Inferior parietal cortex (tissue), 1 donor: ENCODE measurements around the gene MYO18B.
A peak's percentile ranks its signal among the peaks of the same experiment; 100 is the strongest.

ENCODE experiments used
- DNase-seq: peaks from one replicate; pipeline ENCODE4 v3.0.0-alpha.2; 2016; ENCODE audit errors: extremely low spot score

MYO18B gene

DNA sequence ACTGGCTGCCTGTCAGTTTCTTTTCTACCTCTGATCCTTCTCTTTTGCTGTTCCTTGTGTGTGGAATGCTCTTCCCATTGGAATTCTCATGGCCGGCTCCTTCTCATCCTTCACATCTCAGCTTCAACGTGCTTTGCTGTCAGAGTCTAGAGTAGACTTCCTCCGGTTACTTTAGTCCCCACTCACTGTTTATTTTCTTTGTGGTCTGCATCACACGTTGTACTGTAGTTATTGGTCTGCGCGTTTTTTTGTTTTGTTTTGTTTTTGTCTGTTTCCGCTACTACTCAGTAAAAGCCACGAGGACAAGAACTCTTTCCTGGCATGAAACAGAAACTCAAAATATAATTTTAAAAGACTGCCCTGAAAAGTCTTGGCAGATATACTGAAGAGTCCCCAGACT is 305.9 kb downstream of the MYO18B start:
- DNase-seq: no peak

DNA sequence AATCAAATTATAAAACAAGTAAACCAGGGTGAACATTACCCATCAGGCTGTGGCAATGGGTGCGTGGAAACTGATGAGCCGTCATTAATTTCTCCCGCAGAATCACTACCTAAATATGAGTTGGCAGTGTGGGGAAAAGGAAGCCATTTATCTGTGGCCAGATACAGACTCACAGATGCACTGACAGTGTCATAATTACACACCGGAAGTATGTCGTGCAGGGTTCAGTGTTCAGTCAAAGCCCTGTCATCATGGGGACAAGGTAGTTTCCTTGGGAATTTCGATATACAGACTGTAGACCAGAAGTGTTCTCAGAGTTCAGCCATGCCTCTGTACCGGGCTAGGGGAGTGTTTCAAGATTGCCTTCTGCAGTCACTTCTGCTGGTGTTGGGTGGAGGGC is 308.1 kb downstream of the MYO18B start:
- DNase-seq: no peak

DNA sequence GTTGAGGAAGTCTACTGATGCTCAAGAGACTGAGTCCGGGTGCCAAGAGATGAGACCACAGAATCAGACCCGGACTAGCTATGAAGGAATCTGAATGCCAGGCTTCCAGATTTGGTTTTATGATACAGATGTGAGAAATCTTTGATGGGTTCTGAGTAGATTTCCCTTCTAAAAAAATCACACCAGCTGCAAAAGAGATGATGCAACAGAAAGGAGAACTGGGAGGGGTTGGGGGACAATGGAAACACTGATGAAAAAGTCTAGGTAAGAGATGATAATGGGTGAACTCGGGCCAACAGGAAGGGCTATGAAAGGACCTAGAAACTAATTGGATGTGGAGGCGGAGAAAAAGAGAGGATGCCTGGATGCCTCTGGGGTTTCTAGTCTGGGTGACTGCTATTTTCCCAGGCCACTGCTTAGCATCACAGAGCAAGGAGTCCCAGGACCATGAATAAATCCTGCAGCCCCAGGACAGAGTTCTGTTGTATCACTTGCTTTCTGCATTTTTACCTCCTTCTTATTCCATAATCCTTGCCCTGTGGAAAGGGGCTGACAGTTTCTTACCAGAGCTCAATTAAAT is 311.8 kb downstream of the MYO18B start:
- DNase-seq: no peak

DNA sequence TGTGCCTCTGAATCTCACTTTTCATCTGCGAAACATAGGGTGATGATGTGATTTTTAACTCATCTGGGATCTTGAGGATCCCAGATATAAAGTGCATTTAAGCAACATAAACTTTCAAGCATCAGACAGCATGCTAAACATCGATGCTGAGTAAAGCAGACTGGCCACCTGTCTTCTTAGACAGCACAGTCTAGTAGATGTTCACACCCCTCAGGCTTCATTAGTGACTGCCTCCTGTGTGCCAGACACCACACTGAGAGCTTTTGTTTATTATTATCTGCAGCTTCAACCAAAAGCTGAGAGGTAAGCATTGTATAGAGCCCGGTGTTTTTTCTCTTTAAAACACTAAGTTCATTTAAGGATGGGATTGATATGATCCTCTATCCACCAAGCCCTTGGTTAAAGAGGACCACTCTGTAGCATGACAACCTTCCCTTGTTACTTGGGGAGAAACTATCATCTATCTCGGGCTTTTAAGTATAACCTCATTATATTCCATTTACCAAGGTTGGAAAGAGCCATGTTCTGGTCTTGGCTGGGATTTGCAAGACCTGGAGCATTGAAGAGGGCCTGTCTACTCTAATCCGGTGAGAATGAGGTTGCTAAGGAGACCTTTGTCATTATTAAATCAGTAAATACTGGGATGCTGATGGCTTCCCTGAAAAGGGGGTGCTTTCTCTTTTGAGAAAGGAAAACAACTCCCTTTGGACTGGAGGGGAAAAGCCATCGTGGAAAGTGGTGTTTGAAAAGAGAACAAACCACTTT is 313.0 kb downstream of the MYO18B start:
- no peak for DNase-seq

DNA sequence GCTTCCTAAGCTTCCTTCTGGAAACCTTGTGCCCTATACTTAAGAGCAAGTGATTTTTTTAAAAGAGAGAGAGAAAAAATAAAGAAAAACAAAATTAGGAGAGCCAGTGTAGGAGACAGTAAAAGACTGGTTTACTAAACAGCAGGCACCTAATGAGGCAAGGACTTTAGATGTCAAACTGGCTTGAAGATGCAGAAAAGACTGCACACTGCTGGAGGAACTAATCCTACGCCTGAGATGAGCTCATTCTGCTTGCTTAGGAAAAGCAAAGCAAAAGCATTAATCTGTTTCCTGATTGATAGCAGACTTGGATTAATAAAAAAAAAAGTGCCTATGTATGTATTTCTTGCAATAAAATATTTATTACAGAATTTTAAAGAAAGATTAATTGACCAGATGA is 313.7 kb downstream of the MYO18B start:
- DNase-seq: no peak

DNA sequence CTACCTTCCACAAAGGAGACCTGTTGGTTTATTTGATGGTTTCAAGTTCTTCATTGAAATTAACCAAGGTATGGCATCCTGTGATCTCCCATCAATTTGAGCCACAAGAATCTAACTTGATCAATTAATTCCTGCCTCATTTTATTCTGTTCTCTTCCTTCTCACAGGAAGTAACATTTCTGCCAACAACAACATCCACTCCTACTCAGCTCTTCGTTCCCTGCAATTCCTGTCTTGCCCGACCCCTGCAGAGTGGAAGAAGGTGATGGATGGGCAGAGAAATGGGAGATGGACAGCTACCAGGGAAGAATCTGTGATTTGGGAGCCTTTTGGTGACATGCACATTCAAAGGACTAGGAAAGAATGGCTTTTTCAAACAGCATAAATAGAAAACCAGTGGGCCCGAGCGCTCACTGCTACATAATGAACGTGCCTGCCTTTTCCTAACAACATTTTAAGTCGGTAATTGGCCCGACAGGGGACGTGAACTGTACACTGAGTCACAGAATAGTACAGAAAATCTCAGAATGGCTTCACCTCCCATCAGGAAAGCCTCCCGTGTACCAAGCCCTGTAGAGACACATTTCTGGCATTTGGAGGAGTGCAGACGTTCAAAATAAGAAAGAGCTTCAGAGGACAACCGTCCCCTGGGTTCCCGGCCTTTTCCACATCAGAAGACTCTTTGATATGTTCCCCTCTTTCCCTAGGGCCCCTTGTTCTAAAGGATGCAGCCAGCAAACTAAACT is 314.6 kb downstream of the MYO18B start:
- no peak for DNase-seq

DNA sequence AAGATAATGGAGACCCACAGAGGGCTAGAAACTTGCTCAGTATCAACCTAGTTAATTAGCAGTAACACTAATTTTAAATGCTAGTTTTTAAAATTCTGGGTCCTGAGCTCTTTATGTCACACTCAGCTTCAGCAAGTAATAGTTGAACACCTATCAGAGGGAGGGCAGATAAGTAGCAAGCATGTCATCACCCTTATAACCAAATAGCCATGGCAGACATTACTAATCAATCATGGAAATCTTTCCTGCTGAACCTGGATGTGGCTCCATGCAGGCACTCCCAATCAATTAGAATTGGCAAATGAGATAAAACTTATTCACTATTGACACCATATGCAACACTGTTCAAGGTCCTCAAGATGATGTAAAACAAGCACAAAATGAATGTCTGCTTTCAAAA is 315.7 kb downstream of the MYO18B start:
- no peak for DNase-seq

DNA sequence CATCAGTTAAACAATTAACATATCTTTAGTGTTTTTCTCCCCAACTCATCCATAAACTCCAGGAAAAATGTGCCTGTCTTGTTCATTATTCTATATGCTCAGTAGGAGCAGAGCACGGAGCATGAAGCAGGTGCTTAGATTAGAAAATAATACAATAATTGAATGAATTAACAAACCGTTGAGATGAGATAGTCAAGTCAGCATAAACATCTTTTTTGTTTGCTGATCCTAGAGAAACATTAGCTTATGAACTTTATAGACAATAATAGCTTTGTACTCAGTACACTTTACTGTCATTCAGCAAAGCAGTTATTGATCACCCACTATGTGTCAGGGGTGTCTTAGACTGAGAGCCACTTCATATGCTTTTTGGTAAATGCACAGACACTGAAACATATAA is 322.1 kb downstream of the MYO18B start:
- DNase-seq: no peak

DNA sequence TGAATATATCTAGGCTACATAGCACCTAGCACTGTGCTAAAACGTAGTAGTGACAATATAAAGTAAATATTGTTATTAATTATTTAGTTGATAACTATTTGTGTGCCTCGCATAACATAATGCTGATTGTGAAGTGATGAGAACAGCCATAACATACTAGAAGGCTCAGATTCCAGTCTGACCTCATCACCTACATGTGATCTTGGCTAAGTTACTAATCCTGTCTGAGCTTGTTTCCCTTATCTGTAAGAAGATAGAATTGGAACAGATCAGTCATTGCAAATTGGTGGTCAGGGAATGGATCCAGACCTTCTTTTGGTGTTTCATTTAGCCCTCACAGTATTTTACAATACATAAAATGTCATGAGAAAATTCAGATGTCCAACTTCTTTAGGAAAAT is 323.9 kb downstream of the MYO18B start:
- no peak for DNase-seq

DNA sequence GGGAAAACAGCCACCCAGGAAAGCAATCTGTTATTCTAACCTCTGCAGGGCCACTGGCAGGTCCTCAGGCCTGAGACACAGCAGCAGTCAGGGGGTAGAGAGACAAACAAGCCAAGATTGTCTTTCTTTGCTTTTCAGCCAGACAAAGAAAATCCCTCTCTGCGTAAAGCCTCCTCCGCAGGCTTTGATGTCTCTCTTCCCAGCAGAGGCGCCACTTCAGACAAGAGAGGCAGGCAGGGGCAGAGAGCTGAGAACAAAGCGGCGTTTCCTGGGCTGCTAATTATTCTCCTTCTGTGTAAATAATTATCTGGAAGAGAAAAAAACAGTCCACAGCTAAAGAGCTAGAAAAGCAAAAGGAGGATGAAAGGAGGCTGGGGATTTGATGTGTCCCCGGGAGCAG is 324.5 kb downstream of the MYO18B start:
- no peak for DNase-seq

DNA sequence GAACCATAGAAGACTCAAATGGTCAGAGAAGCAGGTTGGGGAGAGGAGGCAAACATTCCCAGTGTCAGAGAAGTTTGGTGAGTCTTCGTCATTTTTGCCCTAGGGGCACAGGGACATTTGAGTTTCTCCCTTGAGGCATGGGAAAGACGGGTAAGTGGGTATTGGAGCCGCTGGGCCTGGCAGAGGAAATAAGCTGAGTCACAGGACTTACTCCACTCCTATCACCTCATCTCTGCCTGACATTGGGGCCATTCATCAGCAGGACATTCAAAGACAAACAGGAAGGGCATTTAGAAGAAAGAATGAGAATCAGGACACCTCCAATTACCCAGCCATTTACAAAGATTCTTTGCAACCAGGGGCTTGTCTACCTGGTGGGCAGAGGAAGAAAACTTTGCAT is 326.6 kb downstream of the MYO18B start:
- DNase-seq: no peak

DNA sequence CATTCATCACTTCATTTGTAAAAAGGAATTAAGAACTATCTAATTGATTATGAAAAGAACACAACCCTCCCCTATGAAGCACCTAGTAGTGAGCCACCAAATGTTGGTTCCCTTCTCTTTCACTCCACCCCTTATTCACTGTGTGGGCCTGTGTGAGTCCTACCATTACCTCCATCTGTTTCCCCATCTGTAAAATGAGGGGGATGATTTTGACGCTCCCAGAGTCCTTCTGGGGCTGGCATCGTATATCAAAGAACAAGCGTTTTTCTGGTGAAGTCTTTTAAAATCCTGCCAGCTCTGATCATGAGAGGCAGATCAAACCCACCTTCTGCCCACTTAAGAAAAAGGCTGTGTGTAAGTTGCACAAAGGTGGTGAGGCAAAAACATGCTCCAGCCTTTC is 330.6 kb downstream of the MYO18B start:
- peak; percentile 56 for DNase-seq

DNA sequence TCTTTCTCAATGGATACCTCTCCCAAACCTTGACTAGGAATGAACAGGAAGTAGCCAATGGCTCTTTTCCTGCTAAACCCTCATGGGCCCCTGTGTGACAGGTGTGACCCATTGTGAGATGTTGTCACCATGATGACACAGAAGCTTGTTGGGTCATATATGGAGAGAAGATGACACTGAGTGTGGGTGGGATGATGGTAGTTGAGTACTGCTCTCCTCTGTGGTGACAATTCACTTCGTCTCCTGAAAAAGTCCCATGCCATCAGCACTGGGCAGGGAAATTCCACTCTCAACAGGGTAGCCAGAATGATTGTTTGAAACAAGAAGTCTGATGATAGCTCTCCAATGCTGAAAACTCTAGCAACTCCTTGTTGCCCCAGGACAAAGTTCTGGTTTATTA is 333.3 kb downstream of the MYO18B start:
- DNase-seq: no peak

DNA sequence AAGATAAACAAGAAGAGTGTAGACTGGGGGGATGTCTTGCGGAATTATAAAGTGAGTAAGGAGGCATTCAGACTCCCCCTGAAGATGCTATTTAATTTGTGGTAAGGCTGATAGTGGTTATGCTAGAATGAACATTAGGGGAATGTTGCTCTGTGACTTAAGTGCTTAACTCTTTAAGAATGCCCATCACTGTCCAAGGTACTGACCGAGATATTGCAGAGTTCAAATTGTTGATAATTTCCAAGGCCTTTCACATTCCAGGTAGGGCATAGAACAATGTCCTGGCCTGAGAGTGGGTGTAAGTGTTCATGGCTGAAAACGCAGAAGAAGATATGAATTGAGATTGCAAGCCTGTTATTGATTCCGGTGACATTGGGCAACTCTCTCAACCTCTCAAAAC is 337.0 kb downstream of the MYO18B start:
- DNase-seq: no peak
